HG03196 (cell line): ENCODE results near the gene IQCF6.
"Not testable (repeated sequence)": the region's sequence is repeated elsewhere in the genome, so short reads cannot be mapped to it uniquely, and the experiment has no call there.

Experiments
- ATAC-seq: cut with Tn5 transposase; IDR thresholded peaks from one replicate; pipeline ENCODE4 v1.9.1; 2021; ENCODE audit not compliant: unreplicated experiment

IQCF6 gene

DNA sequence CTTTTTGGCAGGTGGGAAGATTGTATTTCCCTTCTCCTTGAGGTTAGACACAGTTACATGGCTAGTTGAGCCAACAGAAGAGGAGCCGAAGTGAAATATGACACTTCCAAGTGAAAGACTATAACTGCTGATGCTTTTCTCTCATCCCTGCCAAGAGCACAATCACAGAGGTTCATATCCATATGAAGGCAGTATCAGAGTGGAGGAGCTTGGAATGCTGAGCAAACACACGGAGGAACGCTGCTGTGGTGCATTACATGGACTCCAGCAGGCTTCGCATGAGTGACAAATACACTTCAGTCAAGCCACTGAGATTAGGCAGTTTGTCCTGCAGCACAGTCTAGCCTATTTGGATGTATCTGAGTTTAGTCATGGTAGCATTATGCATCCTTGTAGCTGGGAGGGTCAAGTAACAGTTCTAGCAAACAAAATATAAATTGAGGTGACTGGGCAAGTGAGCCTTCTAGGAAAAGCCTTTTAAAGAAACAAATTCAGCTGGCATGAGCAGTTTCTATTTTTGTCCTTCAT, 5.4 kb downstream of the IQCF6 start:
- ATAC-seq: no peak

DNA sequence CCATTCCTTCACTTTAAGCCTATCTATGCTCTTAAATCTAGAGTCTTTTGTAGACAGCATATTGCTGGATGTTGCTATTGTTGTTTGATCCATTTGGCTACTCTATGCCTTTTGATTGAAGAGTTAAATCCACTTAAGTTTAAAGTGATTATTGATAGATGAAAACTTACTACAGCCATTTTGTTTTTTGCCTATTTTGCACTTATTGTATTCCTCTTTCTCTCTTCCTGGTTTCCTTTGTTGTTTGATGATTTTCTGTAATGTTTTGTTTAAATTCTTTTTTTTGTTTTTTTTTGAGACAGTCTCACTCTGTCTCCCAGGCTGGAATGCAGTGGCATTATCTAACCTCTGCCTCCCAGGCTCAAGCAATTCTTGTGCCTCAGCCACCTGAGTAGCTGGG, 19.8 kb downstream of the IQCF6 start:
- ATAC-seq: no peak

GRCh38 chr3:51753763-51754750, 25.0 kb downstream of the IQCF6 start:
- ATAC-seq: not testable (repeated sequence)

DNA sequence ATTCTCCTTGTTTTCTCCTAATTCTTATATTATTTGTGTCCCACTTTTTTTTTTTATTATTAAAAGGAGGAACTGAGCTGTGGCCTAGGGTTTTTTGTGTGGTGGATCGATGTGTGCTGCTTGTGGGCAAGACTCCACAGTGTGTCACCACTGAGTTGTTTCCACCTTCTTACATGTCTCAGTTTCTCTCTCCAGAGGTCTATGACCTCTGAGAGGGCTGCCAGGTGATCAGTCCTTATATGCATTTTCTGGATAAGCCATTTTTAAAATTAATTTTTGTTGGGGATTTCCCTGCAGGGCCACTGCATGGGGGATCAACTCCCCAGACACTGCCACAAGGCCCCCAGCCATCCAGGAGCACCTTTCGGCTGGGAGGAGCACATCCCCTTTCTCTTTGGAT, 27.8 kb downstream of the IQCF6 start:
- ATAC-seq: no peak

DNA sequence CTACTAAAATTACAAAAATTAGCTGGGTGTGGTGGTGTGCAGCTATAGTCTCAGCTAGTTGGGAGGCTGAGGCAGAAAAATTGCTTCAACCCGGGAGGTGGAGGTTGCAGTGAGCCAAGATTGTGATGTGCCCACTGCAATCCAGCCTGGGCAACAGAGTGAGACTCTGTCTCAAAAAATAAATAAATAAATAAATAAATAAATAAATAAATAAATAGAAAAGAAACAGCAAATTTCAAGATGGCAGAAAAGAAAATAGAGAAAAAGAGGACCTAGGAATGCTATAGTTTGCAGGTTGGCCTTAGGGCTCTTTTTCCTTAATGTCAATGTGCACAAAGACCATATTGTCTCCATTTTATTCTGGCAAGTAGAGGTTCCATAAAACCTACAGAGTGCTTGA, 28.2 kb downstream of the IQCF6 start:
- no peak for ATAC-seq

- ATAC-seq: no peak
Measured at GRCh38 chr3:51748327-51748726, 30.7 kb downstream of the IQCF6 start.

- no peak for ATAC-seq
Measured at GRCh38 chr3:51747840-51748239, 31.2 kb downstream of the IQCF6 start.

GRCh38 chr3:51742978-51743377, 36.1 kb downstream of the IQCF6 start:
- ATAC-seq: not testable (repeated sequence)

- not testable (repeated sequence) for ATAC-seq
Measured at GRCh38 chr3:51742320-51742719, 36.7 kb downstream of the IQCF6 start.

DNA sequence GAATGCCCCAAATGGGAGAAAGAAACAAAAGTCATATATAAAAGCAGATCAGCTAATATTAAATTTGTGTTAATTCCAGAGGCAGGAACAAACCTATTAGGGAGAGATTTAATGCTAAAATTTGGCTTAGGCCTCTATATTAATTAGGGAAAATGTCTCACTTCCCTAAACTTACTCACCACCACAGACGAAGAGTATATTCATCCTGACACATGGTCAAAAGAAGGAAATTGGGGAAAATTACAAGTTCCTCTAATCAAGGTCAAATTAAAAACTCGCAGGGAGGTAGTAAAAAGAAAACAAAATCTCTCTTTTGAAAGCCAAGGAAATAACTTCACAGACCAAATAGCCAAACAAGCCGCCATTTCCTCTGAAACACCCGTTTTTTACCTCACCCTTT, 39.9 kb downstream of the IQCF6 start:
- no peak for ATAC-seq

DNA sequence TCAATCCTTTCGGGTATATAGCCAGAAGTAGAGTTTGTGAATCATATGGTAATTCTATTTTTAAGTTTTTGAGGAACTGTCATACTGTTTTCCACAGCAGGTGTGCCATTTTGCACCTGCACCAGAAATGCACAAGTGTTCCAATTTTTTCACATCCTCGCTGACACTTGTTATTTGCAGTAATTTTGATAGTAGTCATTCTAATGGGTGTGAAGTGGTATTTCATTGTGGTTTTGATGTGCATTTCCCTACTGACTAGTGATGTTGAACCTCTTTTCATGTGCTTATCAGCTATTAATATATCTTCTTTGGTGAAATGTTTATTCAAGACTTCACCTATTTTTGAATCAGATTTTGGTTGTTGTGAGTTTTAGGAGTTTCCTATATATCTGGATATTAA, 43.1 kb downstream of the IQCF6 start:
- ATAC-seq: no peak

GRCh38 chr3:51735039-51735438, 44.0 kb downstream of the IQCF6 start:
- no peak for ATAC-seq

GRCh38 chr3:51734572-51734907, 44.5 kb downstream of the IQCF6 start:
- no peak for ATAC-seq

DNA sequence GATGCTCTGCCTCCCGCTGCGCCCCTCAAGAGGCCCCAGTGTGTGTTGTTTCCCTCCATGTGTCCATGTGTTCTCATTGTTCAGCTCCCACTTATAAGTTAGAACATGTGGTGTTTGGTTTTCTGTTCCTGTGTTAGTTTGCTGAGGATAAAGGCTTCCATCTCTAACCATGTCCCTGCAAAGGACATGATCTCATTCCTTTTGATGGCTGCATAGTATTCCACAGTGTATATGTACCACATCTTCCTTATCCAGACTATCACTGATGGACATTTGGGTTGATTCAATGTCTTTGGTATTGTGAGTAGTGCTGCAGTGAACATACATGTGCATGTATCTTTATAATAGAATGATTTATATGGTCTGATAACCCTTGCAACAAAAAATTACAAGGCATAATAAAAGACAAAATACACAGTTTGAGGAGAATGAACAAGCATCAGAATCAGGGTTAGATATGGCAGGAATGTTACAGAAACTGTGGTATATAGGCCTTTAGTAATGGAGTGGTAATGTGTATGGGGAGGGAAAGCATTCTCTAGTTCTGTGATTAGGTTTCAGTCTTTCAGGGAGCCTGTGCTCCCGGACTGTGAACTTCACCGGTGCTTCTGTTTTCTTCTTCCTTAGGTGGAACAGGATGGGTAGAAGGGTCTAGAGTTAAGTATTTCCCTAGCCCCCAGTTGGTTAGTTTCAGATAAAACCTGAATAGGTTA, 45.0 kb downstream of the IQCF6 start:
- ATAC-seq: no peak

GRCh38 chr3:51729042-51729633, 49.9 kb downstream of the IQCF6 start:
- no peak for ATAC-seq
